ENCODE data around the gene TM9SF1. TPM values are rescaled to one million over a fixed set of nuclear protein-coding genes. Genes with fewer than 3 reads are reported as not detected.

Gene TM9SF1
- total and polyA plus RNA-seq, 2 of the 13 experiments (the other 11 are each of a cell fraction or from before 2014, with no cell fraction given), result 83.2 to 110 TPM

- TF ChIP-seq GMEB2 (CRISPR knock-in tag; IDR thresholded peaks at IDR 0.05; ENCODE audit: low read depth) (peak; percentile 57; the same call in 1 of the 2 replicates), ATF5 (CRISPR knock-in tag; IDR thresholded peaks at IDR 0.05; ENCODE audit: low read depth) (peak; percentile 18; the same call in 1 of the 2 replicates), JUN (CRISPR knock-in tag; IDR thresholded peaks at IDR 0.05) (no peak; the same call in none of the 2 replicates), ZNF552 (CRISPR knock-in tag; IDR thresholded peaks at IDR 0.05; ENCODE audit: borderline replicate concordance) (0 out of 2 replicates have a peak, but pooled peaks have one; percentile 42), SSRP1 (CRISPR knock-in tag; IDR thresholded peaks at IDR 0.05) (0 out of 2 replicates have a peak, but pooled peaks have one; percentile 24), ZNF615 (CRISPR knock-in tag; IDR thresholded peaks at IDR 0.05; ENCODE audit: borderline replicate concordance) (no peak), ZNF512 (CRISPR knock-in tag; IDR thresholded peaks at IDR 0.05) (no peak), MTA1 (CRISPR knock-in tag; IDR thresholded peaks at IDR 0.05; ENCODE audit: borderline replicate concordance) (peak; percentile 52; the same call in 1 of the 2 replicates), ZNF10 (CRISPR knock-in tag; IDR thresholded peaks at IDR 0.05; ENCODE audit: borderline replicate concordance, low read depth) (no peak), TAF15 (IDR thresholded peaks at IDR 0.05; ENCODE audit: low read depth, low read length, poor library complexity, severe bottlenecking) (peak; percentile 37), MED8 (CRISPR knock-in tag; IDR thresholded peaks at IDR 0.05; ENCODE audit: insufficient replicate concordance) (peak; percentile 11), PHF5A (CRISPR knock-in tag; IDR thresholded peaks at IDR 0.05; ENCODE audit: low read depth, unreplicated experiment) (peak; percentile 26), PTBP1 (IDR thresholded peaks at IDR 0.05; ENCODE audit: low read depth, low read length, poor library complexity, severe bottlenecking) (no peak), RFX5 (IDR thresholded peaks at IDR 0.05; ENCODE audit: low read depth, low read length) (peak; percentile 26; the same call in 1 of the 2 replicates), NR0B2 (CRISPR knock-in tag; IDR thresholded peaks at IDR 0.05) (peak; percentile 1; the same call in 1 of the 2 replicates), SRF (IDR thresholded peaks at IDR 0.05; ENCODE audit: low read depth, low read length) (peak; percentile 63; the same call in 1 of the 2 replicates), MYC (CRISPR knock-in tag; IDR thresholded peaks at IDR 0.05; ENCODE audit: borderline replicate concordance) (no peak; the same call in 1 of the 2 replicates), YEATS2 (CRISPR knock-in tag; IDR thresholded peaks at IDR 0.05; ENCODE audit: borderline replicate concordance) (peak; percentile 68; the same call in 1 of the 2 replicates), ZNF672 (CRISPR knock-in tag; IDR thresholded peaks at IDR 0.05) (no peak), EEA1 (CRISPR knock-in tag; IDR thresholded peaks at IDR 0.05; ENCODE audit: borderline replicate concordance) (peak; percentile 72; the same call in 1 of the 2 replicates), TBX3 (IDR thresholded peaks at IDR 0.05; ENCODE audit: borderline replicate concordance) (no peak), PCBP2 (optimal IDR thresholded peaks at IDR 0.05; ENCODE audit: low read depth, low read length, poor library complexity, severe bottlenecking) (peak; percentile 14), ZNF768 (CRISPR knock-in tag; IDR thresholded peaks at IDR 0.05) (0 out of 2 replicates have a peak, but pooled peaks have one; percentile 23), ZNF747 (CRISPR knock-in tag; IDR thresholded peaks at IDR 0.05; ENCODE audit: borderline replicate concordance) (0 out of 2 replicates have a peak, but pooled peaks have one; percentile 62), THAP11 (CRISPR knock-in tag; IDR thresholded peaks at IDR 0.05) (peak; percentile 89)
Observed at GRCh38 chr14:24146978-24147760, 48.1 kb downstream of the TM9SF1 start, which contains the start of gene RNF31 (continued).
